ENCODE data around the gene UBTD1.
A peak's percentile ranks its signal among the peaks of the same experiment; 100 is the strongest.

Gene UBTD1

GRCh38 chr10:97494863-97495506, 3.7 kb upstream of the UBTD1 start:
- Histone ChIP-seq H3K36me3 (ENCODE audit: insufficient read depth, low read length) (peaks cover 5% of the 10 kb centered on the region), H3K4me3 (ENCODE audit: low read length) (no peak overlapping the region), H3K27me3 (ENCODE audit: insufficient read depth, low read length) (peaks cover 3% of the 10 kb centered on the region), H3K4me1 (ENCODE audit: insufficient read depth, low read length) (peaks cover 21% of the 10 kb centered on the region), H3K9me3 (ENCODE audit: low read length) (no peaks in the 10 kb centered on the region), H2AFZ (ENCODE audit: low read depth, low read length) (no peak overlapping the region)

DNA sequence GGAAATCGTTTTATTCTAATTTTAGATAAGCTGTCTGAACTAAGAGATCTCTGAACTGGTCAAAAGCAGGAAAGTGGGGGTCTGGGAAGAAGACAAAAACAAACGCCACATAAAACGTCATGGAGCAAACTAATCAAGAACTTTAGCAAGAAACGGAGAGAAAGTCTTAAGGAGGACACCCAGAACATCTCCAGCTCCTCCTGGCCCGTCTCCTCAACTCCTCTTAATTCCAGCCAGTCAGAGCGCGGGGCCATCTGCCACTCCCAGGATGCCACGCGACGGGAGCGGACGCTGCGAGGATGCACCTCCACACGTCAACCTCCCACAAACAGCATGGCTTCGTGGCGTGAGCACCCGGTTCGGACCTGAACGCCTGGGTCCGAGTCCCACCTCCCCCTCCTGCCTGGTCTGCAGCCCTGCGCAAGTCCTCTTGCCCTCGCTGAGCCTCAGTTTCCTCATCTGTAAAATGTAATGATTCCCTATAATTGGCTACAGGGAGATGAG, 1.1 kb upstream of the UBTD1 start:
- peak overlapping the region; percentile 81 for H3K4me3 ChIP-seq (ENCODE audit: low read length)
- no peaks in the 10 kb centered on the region for H3K9me3 ChIP-seq (ENCODE audit: low read length)
- peaks cover 4% of the 10 kb centered on the region for H3K27me3 ChIP-seq (ENCODE audit: insufficient read depth, low read length)
- peak overlapping the region; percentile 75 for H2AFZ ChIP-seq (ENCODE audit: low read depth, low read length)
- H3K36me3 ChIP-seq (ENCODE audit: insufficient read depth, low read length): peaks cover 5% of the 10 kb centered on the region
- peaks cover 24% of the 10 kb centered on the region for H3K4me1 ChIP-seq (ENCODE audit: insufficient read depth, low read length)

GRCh38 chr10:97498076-97498840, 466 bp upstream of the UBTD1 start, which contains the start of gene MMS19:
MMS19 (minus strand) TSS chr10:97498422; CDS start chr10:97498384, 38 bp downstream.
- Histone ChIP-seq H3K4me3 (ENCODE audit: low read length) (peak within 1 kb of the TSS; percentile 81), H3K27me3 (ENCODE audit: insufficient read depth, low read length) (peaks cover 4% of the 10 kb centered on the region), H3K9me3 (ENCODE audit: low read length) (no peaks in the 10 kb centered on the region), H2AFZ (ENCODE audit: low read depth, low read length) (peak within 1 kb of the TSS; percentile 75), H3K4me1 (ENCODE audit: insufficient read depth, low read length) (peaks cover 24% of the 10 kb centered on the region), H3K36me3 (ENCODE audit: insufficient read depth, low read length) (peaks cover 4% of the 10 kb centered on the region)

DNA sequence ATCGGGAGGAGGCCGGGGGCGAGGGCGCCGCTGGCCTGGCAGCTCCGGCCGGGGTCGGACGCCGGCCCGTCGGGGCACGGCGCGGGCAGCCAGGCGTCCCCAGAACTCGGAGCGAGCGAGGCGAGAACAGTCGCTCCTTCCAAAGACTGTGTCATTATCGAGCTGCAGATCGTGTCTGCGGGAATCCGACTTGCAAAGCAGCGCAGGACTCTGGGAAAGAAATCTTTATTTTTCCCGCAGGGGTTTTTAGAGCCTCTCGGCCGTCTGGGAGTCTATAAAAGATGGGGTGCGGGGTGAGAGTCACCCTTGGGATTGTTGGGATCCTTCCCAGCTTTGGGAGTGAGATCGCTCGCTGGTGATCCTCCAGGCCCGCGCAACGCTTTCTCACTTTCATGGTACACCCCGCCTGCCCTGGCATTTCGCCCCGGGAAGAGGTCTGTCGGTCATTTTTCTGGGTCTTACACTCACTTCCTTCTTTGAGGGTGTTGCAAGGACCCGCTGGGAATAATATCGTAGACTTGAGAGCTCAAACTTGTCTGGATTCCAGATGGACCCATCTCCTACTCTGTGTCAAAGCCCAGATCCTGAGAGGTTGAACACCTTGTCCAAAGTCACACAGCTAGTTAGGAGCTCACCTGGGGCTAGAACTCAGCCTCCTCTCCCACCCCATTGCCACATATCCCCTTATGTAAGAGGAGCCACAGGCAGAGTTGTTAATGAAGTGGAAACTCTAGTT, 1.0 kb downstream of the UBTD1 start:
- H3K4me3 ChIP-seq (ENCODE audit: low read length): peak overlapping the region; percentile 81
- peaks cover 4% of the 10 kb centered on the region for H3K27me3 ChIP-seq (ENCODE audit: insufficient read depth, low read length)
- no peaks in the 10 kb centered on the region for H3K36me3 ChIP-seq (ENCODE audit: insufficient read depth, low read length)
- peaks cover 21% of the 10 kb centered on the region for H3K4me1 ChIP-seq (ENCODE audit: insufficient read depth, low read length)
- no peaks in the 10 kb centered on the region for H3K9me3 ChIP-seq (ENCODE audit: low read length)
- H2AFZ ChIP-seq (ENCODE audit: low read depth, low read length): peak overlapping the region; percentile 75

GRCh38 chr10:97500297-97500575, 1.5 kb downstream of the UBTD1 start:
- Histone ChIP-seq H3K4me3 (ENCODE audit: low read length) (no peak overlapping the region), H2AFZ (ENCODE audit: low read depth, low read length) (no peak overlapping the region), H3K4me1 (ENCODE audit: insufficient read depth, low read length) (peaks cover 15% of the 10 kb centered on the region), H3K9me3 (ENCODE audit: low read length) (no peaks in the 10 kb centered on the region), H3K36me3 (ENCODE audit: insufficient read depth, low read length) (no peaks in the 10 kb centered on the region), H3K27me3 (ENCODE audit: insufficient read depth, low read length) (peaks cover 4% of the 10 kb centered on the region)

DNA sequence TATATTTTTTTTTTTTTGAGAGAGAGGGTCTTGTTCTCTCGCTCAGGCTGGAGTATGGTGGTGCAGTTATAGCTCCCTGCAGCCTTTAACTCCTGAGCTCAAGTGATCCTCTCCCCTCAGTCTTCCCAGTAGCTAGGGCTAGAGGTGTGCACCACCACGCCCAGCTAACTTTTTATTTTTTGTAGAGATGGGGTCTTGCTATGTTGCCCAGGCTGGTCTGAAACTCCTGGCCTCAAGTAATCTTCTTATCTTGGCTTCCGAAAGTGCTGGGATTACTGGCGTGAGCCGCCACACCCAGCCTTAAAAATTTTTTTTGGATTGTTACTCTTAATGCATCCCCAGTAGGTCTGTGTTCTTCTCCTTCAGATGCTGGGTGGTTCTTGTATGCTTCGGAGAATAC, 4.2 kb downstream of the UBTD1 start:
- peaks cover 5% of the 10 kb centered on the region for H3K4me1 ChIP-seq (ENCODE audit: insufficient read depth, low read length)
- H3K36me3 ChIP-seq (ENCODE audit: insufficient read depth, low read length): no peaks in the 10 kb centered on the region

GRCh38 chr10:97503406-97503805, 4.7 kb downstream of the UBTD1 start:
- peaks cover 5% of the 10 kb centered on the region for H3K4me1 ChIP-seq (ENCODE audit: insufficient read depth, low read length)
- no peaks in the 10 kb centered on the region for H3K36me3 ChIP-seq (ENCODE audit: insufficient read depth, low read length)
- no peak overlapping the region for H3K4me3 ChIP-seq (ENCODE audit: low read length)
- peaks cover 4% of the 10 kb centered on the region for H3K27me3 ChIP-seq (ENCODE audit: insufficient read depth, low read length)
- H2AFZ ChIP-seq (ENCODE audit: low read depth, low read length): no peak overlapping the region
- H3K9me3 ChIP-seq (ENCODE audit: low read length): no peaks in the 10 kb centered on the region

More for the DNA sequence above, 4.2 kb downstream of the UBTD1 start:
- Histone ChIP-seq H3K27me3 (ENCODE audit: insufficient read depth, low read length) (peaks cover 4% of the 10 kb centered on the region), H2AFZ (ENCODE audit: low read depth, low read length) (no peak overlapping the region), H3K9me3 (ENCODE audit: low read length) (no peaks in the 10 kb centered on the region), H3K4me3 (ENCODE audit: low read length) (no peak overlapping the region)

- no peaks in the 10 kb centered on the region for H3K27me3 ChIP-seq (ENCODE audit: insufficient read depth, low read length)
- peaks cover 1% of the 10 kb centered on the region for H3K4me1 ChIP-seq (ENCODE audit: insufficient read depth, low read length)
- no peaks in the 10 kb centered on the region for H3K36me3 ChIP-seq (ENCODE audit: insufficient read depth, low read length)
- no peak overlapping the region for H2AFZ ChIP-seq (ENCODE audit: low read depth, low read length)
- H3K4me3 ChIP-seq (ENCODE audit: low read length): no peak overlapping the region
- no peaks in the 10 kb centered on the region for H3K9me3 ChIP-seq (ENCODE audit: low read length)
Observed at GRCh38 chr10:97505152-97505551, 6.4 kb downstream of the UBTD1 start.

DNA sequence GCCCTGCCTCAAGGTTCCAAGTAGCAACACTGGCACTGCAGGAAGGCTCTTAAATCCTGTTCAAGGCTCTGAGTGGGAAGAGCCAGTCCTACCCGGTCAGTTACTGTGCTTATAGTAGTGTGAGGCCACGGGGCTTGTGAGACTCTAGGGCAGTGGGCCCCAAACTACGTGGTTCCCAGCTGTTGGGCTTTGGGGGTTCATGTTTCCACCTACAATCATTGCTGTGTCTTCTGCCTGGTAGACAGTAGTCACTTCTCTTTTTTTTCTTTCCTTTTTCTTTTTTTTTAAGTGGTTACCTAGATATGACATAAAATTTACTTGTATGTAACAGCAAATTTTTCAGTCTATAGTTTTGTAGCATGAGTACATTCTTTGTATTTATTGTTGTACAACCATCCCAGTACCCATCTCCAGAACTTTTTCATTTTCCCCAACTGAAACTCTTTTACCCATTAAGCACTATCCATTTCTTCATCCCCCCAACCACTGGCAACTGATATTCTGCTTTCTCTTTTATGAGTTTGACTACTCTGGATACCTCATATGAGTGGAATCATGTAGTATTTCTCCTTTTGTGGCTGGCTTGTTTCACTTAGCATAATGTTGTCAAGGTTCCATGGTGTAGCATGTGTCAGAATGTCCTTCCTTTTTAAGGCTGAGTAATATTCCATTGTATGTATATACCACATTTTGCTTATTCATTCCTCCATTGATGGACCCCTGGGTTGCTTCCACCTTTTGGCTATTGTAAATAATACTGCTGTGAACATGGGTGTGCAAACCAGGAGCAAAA, 7.7 kb downstream of the UBTD1 start:
- H3K9me3 ChIP-seq (ENCODE audit: low read length): no peaks in the 10 kb centered on the region
- no peaks in the 10 kb centered on the region for H3K36me3 ChIP-seq (ENCODE audit: insufficient read depth, low read length)
- H3K4me3 ChIP-seq (ENCODE audit: low read length): no peak overlapping the region
- no peaks in the 10 kb centered on the region for H3K4me1 ChIP-seq (ENCODE audit: insufficient read depth, low read length)
- H2AFZ ChIP-seq (ENCODE audit: low read depth, low read length): no peak overlapping the region
- no peaks in the 10 kb centered on the region for H3K27me3 ChIP-seq (ENCODE audit: insufficient read depth, low read length)

DNA sequence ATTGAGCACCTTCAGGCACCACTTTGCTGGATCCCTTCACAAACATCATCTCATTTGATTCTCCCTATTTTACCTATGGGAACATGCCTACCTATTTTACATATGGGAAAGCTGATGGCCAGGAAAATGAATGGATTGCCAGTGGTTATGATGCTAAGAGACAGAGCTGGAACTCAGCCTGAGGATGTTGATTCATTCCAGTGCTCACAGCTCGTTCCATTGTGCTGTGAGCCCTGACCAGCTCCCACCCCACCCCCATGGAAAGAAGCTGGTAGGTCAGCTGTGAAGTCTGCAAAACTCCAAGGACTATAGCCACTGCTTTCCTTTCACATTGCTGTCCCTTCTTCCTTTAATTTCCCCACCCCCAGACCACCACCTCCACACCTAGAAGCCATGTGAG, 9.6 kb downstream of the UBTD1 start:
- no peak overlapping the region for H2AFZ ChIP-seq (ENCODE audit: low read depth, low read length)
- H3K27me3 ChIP-seq (ENCODE audit: insufficient read depth, low read length): no peaks in the 10 kb centered on the region
- H3K36me3 ChIP-seq (ENCODE audit: insufficient read depth, low read length): no peaks in the 10 kb centered on the region
- no peaks in the 10 kb centered on the region for H3K4me1 ChIP-seq (ENCODE audit: insufficient read depth, low read length)
- H3K4me3 ChIP-seq (ENCODE audit: low read length): no peak overlapping the region
- H3K9me3 ChIP-seq (ENCODE audit: low read length): no peaks in the 10 kb centered on the region

DNA sequence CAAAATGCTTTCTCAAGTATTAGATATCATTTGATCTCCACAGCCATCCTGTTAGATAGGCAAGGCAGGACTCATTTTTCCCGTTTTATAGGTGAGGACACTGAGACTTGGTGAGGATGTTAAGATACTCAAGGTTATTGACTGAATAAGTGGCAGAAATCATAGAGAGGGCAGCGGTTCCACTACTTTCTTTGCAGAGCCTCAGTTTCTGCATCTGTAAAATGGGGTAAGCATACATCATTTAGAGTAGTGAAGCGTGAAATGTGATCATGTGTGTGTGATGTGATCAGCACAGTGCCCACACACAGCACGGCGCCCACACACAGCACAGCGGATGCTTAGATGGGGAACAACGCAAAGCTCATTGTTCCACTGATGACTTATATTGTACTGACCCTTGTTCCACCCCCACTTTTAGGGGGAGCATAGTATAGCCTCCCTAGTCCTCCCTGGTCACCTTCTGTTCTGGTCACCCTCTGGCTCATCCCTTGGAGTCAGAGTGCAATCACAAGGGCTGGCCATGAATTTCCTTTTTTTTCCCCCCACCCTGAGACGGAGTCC, 10.5 kb downstream of the UBTD1 start:
- Histone ChIP-seq H3K36me3 (ENCODE audit: insufficient read depth, low read length) (no peaks in the 10 kb centered on the region), H3K9me3 (ENCODE audit: low read length) (no peaks in the 10 kb centered on the region), H2AFZ (ENCODE audit: low read depth, low read length) (no peak overlapping the region), H3K27me3 (ENCODE audit: insufficient read depth, low read length) (no peaks in the 10 kb centered on the region), H3K4me1 (ENCODE audit: insufficient read depth, low read length) (no peaks in the 10 kb centered on the region), H3K4me3 (ENCODE audit: low read length) (no peak overlapping the region)

GRCh38 chr10:97510686-97511085, 12.0 kb downstream of the UBTD1 start:
- no peaks in the 10 kb centered on the region for H3K9me3 ChIP-seq (ENCODE audit: low read length)
- H3K4me1 ChIP-seq (ENCODE audit: insufficient read depth, low read length): peaks cover 10% of the 10 kb centered on the region
- no peaks in the 10 kb centered on the region for H3K36me3 ChIP-seq (ENCODE audit: insufficient read depth, low read length)
- H2AFZ ChIP-seq (ENCODE audit: low read depth, low read length): no peak overlapping the region
- no peaks in the 10 kb centered on the region for H3K27me3 ChIP-seq (ENCODE audit: insufficient read depth, low read length)
- H3K4me3 ChIP-seq (ENCODE audit: low read length): no peak overlapping the region
